HG03342 (cell line): ENCODE data around the gene SYNE1.
"Not testable (repeated sequence)": the region's sequence is repeated elsewhere in the genome, so short reads cannot be mapped to it uniquely, and the experiment has no call there.

Experiments
- ATAC-seq: cut with Tn5 transposase; IDR thresholded peaks from one replicate; pipeline ENCODE4 v1.9.1; 2021; ENCODE audit warnings: mild to moderate bottlenecking, moderate library complexity; ENCODE audit not compliant: unreplicated experiment

SYNE1 gene

GRCh38 chr6:152492281-152492680, 144.9 kb downstream of the SYNE1 start:
- ATAC-seq: not testable (repeated sequence)

DNA sequence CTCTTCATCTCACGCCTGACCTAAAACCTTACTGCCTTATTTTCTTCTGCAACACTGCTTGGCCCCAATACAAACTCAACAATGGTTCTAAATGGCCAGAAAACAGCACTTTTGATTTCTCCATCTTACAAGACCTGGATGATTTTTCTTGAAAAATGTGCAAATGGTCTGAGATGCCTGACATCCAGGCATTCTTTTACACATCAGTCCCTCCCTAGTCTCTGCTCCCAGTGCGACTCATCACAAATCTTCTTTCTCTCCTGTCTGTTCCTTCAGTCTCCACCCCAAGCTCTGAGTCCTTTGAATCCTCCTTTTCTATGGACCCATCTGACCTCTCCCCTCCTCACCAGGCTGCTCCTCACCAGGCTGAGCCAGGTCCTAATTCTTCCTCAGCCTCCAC, 145.7 kb downstream of the SYNE1 start:
- not testable (repeated sequence) for ATAC-seq

DNA sequence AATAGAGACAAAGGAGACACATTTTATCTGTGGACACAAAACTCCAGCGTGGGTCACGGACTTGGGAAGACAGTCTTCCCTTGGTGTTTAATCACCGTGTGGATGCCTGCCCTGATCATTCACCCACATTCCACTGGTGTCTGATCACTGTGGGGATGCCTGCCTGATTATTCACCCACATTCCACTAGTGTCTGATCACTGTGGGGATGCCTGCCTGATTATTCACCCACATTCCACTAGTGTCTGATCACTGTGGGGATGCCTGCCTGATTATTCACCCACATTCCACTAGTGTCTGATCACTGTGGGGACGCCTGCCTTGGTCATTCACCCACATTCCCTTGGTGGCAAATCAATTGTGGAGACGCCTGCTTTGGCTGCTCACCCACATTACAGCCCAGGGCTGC, 146.2 kb downstream of the SYNE1 start:
- not testable (repeated sequence) for ATAC-seq

DNA sequence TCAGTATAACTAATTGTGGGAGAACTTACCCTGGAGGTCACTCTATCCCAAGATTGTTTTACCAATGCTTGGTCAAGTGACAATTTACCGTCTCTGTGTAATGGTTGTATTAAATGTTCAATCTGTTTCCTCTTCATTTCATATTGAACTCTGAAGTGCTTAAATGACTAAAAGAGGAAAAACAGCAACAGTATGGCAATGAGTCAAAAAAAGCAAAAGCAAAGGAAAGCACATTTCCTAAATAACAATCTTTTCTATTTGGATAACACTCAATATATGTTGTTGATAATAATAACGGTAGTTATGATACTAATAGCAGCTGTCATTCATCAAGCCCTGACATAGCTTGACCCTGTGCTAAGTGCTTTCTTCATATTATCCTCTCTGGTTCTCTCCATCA, 152.4 kb downstream of the SYNE1 start:
- ATAC-seq: no peak

GRCh38 chr6:152482289-152482688, 154.9 kb downstream of the SYNE1 start:
- ATAC-seq: no peak

GRCh38 chr6:152478377-152479010, 158.7 kb downstream of the SYNE1 start:
- ATAC-seq: no peak

- no peak for ATAC-seq
These were observed 162.8 kb downstream of the SYNE1 start for GRCh38 chr6:152474354-152474753.

- ATAC-seq: no peak
These were observed 164.8 kb downstream of the SYNE1 start for GRCh38 chr6:152472325-152472724.

DNA sequence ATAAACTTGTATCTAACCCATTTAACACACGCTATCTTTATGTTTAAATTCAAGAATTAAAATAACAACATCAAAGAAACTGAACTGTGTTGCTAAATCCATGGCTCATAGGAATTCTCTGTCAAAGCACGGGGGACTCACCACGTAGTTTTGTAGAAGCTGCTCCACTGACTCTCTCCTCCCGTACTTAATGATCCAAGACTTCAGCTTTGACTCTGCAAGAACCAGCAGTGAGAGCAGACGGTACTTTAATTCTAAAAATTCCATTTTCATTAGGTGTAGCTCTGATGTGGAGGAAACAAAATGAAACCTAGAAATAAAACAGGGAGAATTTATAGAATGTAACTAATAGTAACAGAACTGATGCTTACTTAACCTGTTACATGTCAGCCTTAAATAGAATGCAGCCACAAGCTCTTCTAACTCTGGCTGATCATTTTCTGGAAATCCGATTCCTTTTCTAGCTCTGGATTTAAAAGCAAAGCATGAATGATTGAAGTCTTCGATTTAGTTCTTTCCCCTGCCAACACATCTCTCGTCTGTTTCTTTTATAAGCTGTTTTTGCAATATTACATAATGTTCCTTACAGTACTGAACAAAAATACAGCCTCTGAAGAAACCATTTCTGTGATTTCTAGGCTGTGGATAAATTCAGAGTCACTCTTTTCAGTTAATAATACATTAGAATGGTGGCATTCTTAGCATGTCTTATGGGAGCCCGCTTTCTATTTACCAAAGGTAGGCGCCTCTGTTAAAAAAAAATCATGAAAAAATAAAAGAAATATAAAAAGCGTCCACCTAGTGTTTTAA, 165.5 kb downstream of the SYNE1 start:
- no peak for ATAC-seq

DNA sequence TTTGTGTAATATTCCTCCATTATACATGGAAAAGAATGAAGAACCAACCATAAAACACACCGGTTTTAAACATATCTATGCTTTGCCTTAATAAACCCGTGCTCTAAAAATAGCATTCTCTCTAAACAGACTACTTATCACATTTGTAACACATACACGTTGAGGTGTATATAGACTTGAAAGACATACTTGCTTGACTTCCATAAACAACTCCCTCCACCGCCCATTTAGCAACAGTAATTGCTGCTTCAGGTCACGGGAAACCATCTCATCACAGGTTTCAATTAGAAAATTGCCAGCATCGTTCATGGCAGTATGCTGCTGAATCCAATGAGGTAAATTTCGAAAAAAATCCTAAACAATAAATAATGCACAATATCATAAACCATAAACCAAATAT, 174.0 kb downstream of the SYNE1 start:
- no peak for ATAC-seq

- no peak for ATAC-seq
These were observed 174.4 kb downstream of the SYNE1 start for GRCh38 chr6:152462716-152463115.

- no peak for ATAC-seq
These were observed 175.6 kb downstream of the SYNE1 start for GRCh38 chr6:152461556-152461955.

DNA sequence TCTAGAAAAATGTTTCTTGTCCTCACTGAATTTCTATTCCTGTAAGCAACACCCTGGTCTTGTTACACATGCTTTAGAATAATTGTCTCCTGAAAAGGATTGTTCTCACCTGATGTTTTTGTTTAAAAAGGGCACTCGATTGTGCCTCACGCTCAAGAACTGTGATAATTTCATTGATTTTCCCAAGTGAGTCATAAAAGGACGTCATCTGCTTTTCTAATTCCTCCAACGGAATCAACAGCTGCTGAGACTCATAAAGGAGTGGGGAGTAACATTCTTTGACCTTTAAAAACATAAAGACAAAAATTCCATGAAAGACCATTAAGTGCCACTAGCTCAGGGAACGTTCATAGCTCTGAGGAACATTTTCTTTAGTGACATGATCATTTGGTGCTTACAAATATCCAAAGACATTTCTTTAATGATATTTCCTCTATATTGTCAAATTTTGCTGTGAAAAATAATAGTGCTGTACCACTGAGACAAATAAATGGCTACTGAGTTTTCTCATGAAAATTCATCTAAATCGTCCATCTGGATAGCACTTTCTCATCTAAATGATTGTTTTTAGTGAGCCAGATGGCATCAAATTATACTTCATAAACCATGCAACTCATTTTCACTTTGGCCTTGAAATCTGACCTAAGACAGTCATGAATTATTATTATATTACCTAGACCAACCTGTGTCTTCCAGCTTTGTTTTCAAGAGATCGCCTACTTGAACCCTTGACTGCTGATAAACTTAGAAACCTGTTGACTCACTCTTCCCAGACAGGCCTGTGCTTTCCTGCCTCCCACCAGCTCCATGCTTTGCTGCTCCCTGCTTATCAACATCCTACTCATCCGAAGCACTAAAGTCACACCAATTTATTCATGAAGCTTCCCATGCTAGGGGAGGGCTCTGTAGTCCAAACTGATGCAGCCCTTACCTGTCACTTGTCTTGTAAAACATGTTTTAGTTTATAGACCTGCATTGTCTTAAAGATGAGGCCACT, 178.2 kb downstream of the SYNE1 start:
- ATAC-seq: no peak

DNA sequence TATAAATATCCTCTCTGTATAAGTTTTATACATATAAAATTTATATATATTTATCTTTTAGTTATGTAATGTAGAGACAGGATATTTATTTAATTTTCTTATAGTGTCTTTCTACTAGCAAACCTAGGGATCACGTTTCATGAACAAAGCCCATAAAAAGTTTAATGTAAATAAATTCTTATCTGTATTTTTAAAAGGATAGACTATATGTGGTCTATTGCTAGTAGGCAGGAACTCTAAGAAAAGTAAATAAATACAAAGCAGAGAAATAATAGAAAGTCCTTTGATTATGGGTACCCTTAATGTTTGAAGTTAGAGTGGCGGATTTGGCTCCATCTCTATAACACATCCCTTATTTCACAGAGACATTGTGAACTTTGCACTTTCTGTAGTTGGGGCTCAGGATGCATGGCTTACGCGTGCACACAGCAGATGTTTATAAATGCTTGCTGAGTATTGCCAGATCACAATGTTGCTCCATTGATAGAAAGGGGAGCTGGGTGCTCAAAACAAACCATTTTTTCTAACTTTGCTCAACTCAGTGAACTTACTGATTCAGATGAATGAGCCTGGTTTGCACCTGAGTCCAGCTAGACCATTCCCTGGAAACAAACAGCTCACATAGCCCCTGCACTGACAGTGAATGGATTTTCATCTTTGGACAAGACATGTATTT, 179.1 kb downstream of the SYNE1 start:
- ATAC-seq: no peak

GRCh38 chr6:152454003-152454402, 183.2 kb downstream of the SYNE1 start:
- no peak for ATAC-seq

DNA sequence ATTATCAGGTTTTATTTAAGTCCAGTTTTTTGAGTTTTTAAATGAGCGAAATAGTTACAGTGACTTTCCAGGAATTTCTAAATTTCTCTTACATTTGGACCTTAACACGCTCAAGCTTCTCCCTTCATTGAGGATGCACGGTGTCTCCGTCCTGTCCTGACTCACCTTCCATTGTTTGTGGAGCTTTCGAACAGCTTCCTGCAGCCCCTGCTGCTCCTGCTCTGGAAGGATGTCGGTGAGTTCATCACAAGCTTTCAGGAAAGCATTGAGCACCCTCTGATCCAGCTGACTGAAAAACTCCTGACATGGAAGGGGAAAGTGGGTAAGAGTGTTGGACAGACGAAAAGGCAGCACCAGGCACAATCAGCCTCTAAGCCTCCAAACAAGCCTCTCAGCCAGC, 183.7 kb downstream of the SYNE1 start:
- ATAC-seq: no peak

GRCh38 chr6:152452639-152453038, 184.5 kb downstream of the SYNE1 start:
- no peak for ATAC-seq

GRCh38 chr6:152450519-152450918, 186.6 kb downstream of the SYNE1 start:
- ATAC-seq: no peak

DNA sequence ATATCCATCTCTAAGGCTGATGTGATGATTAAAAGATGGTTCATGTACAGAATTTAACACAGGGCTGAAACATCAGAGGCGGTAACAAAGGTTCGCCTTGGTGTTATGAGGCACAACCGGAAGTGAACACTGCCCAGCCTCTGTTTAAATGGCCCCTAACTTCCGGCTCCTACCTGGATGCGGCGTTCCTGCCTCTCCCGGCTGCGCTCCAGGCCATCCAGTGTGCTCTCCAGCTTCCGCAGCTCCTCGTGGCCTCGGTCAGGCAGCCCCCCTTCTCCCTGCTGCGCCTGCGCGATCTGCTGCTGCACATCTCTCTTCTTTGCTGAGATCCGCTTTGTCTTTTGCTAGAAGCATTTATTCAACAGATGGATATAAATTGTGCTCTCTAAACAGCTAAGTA, 195.3 kb downstream of the SYNE1 start:
- no peak for ATAC-seq

DNA sequence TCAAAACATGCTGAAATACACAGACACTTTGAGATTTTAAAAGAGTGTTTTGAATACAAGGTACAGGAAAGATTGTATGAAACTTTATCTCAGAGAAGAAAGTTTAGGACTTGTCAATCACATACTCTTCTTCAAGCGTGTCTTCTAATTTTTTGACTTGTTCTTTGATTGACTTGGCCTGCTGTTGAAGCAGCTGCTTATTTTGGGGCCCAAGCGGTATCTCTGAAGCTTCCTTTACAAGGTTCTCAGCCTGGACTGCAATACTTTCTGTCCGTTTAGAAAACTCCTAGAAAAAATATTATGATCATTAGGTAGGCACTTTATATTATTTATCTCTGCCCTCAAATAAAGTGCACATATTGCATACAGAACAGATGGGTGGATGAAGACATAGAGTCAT, 201.3 kb downstream of the SYNE1 start:
- no peak for ATAC-seq

GRCh38 chr6:152432758-152433157, 204.4 kb downstream of the SYNE1 start:
- no peak for ATAC-seq
